GM12891 (cell line): ENCODE results near the gene DIP2B. TPM values are rescaled to one million over a fixed set of nuclear protein-coding genes. Genes with fewer than 3 reads are reported as not detected.
"Not testable (repeated sequence)": the region's sequence is repeated elsewhere in the genome, so short reads cannot be mapped to it uniquely, and the experiment has no call there.

Source experiments
- DNase-seq: peaks from one replicate; pipeline ENCODE4 v3.0.0; 2011; ENCODE audit warnings: low spot score; ENCODE audit not compliant: insufficient read length
- FAIRE-seq: peaks from 2 replicates; lab custom pipeline; 2011; peaks lifted over from hg19 to GRCh38; lab: Jason Lieb, UNC
- PAX5 ChIP-seq: IDR thresholded peaks from 2 replicates; pipeline ENCODE4 v1.6.1; 2011; ENCODE audit warnings: low read length, moderate library complexity, mild to moderate bottlenecking; ENCODE audit not compliant: insufficient read depth, severe bottlenecking
- POLR2A ChIP-seq: IDR thresholded peaks from 2 replicates; pipeline ENCODE4 v1.6.1; 2011; ENCODE audit warnings: low read depth, low read length, control low read depth
- POLR2AphosphoS5 ChIP-seq: IDR thresholded peaks from 2 replicates; pipeline ENCODE4 v1.6.1; 2011; ENCODE audit warnings: low read depth, low read length, control low read depth
- POU2F2 ChIP-seq: IDR thresholded peaks from 2 replicates; pipeline ENCODE4 v1.6.1; 2011; ENCODE audit warnings: low read depth, mild to moderate bottlenecking, control low read depth, low read length, moderate library complexity
- SPI1 ChIP-seq: IDR thresholded peaks from 2 replicates; pipeline ENCODE4 v1.6.1; 2011; ENCODE audit warnings: low read depth, low read length, control low read depth
- TAF1 ChIP-seq: IDR thresholded peaks from 2 replicates; pipeline ENCODE4 v1.6.1; 2011; ENCODE audit warnings: low read depth, low read length, control low read depth
- polyA plus RNA-seq: library from polyadenylated mRNA; unstranded; fragments of >200 nt; gene quantifications from one replicate; pipeline ENCODE4 v1.2.1, GENCODE V29; 2012; ENCODE audit warnings: low read depth, missing spikeins, inconsistent platforms; ENCODE audit not compliant: missing spikeins

DIP2B gene, protein sequence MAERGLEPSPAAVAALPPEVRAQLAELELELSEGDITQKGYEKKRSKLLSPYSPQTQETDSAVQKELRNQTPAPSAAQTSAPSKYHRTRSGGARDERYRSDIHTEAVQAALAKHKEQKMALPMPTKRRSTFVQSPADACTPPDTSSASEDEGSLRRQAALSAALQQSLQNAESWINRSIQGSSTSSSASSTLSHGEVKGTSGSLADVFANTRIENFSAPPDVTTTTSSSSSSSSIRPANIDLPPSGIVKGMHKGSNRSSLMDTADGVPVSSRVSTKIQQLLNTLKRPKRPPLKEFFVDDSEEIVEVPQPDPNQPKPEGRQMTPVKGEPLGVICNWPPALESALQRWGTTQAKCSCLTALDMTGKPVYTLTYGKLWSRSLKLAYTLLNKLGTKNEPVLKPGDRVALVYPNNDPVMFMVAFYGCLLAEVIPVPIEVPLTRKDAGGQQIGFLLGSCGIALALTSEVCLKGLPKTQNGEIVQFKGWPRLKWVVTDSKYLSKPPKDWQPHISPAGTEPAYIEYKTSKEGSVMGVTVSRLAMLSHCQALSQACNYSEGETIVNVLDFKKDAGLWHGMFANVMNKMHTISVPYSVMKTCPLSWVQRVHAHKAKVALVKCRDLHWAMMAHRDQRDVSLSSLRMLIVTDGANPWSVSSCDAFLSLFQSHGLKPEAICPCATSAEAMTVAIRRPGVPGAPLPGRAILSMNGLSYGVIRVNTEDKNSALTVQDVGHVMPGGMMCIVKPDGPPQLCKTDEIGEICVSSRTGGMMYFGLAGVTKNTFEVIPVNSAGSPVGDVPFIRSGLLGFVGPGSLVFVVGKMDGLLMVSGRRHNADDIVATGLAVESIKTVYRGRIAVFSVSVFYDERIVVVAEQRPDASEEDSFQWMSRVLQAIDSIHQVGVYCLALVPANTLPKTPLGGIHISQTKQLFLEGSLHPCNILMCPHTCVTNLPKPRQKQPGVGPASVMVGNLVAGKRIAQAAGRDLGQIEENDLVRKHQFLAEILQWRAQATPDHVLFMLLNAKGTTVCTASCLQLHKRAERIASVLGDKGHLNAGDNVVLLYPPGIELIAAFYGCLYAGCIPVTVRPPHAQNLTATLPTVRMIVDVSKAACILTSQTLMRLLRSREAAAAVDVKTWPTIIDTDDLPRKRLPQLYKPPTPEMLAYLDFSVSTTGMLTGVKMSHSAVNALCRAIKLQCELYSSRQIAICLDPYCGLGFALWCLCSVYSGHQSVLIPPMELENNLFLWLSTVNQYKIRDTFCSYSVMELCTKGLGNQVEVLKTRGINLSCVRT (N-terminal part only)
- polyA plus RNA-seq, result 8.7 TPM

DNA sequence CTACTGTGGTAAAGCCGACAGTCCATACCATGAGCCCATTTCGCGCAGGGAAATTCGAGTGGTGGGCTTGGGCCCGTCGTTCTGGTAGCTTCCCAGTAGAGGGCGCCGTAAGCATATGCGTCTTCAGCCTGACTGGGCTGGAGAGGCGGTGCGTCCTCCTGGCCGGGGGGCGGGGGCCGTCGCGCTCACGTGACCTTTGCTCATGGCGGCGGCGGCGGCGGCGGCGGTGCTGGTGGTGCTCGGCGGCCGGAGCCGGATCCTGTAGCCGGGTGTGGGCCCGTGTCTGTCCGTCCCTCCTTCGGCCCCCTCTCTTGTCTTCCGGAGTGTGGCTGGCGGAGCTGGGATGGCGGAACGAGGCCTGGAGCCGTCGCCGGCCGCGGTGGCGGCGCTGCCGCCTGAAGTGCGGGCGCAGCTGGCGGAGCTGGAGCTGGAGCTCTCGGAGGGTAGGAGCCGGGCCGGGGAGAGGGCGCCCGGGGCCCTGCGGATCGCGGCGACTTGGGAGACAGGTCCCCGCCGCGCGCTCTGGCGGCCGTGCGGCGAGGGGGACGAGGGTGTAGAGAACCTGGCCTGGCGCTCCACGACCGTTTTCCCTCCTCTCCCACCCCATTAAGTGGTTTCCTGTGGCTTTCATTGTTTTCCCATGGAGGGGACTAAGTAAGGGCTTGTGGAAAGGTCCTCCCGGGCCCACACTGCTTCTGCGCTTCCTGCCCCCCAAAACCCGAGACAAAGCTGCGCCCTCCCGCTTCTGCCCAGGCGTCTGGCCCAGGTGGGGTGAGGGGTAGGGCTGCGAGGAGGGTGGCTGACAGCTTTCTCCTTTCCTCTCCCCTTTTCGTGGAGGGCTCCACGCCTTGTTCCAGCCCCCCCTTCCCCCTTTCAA lies at the start of gene DIP2B:
Gene DIP2B (plus strand): TSS at position 188 of the 877 bp plus-strand sequence. CDS start 156 bp downstream, at position 344.
- FAIRE-seq (peak; percentile 71), DNase-seq (peak; percentile 81)
- no peak for TF ChIP-seq SPI1
- TF ChIP-seq POLR2A, result peak; percentile 16; the same call in 1 of the 2 replicates
- no peak for TF ChIP-seq POLR2AphosphoS5
- TF ChIP-seq PAX5, result peak; percentile 93
- TF ChIP-seq POU2F2, result no peak
- TF ChIP-seq TAF1, result no peak

DNA sequence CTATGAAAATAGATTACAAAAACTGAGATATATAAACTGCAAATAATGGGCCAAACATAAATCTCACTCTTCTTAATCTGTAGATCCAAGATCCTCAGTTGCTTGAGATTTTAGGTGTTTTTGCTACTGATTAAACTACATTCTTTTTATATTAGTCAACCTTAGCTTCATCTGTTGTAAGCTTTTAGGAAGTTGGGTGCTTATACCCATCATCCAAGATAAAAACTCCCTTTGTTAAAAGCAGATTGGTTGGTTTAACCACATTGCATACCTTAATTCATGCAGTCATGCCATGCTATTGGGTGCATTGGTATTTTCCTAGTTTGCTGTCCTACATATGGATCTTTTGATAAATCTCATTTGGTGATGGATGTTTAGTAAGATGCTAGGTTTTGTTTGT lies 46.2 kb upstream of the DIP2B start:
- no peak for TF ChIP-seq PAX5
- no peak for TF ChIP-seq SPI1
- TF ChIP-seq POLR2A, result no peak
- TF ChIP-seq POLR2AphosphoS5, result no peak
- no peak for TF ChIP-seq POU2F2
- TF ChIP-seq TAF1, result no peak
- no peak for FAIRE-seq
- no peak for DNase-seq

DNA sequence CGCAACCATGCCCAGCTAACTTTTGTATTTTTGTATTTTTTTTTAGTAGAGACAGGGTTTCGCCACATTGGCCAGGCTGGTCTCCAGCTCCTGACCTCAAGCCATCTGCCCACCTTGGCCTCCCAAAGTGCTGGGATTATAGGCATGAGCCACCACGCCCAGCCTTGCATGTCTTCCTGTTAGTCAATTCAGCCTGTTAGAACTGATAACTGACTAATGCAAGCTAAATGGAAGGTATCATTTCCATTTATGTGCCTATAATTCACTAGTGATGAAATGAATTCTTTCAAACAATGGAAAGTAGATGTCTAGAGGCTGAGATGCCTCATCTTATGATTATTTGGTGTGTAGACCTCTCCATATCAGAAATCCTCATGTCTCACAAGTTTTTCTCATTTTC lies 37.3 kb upstream of the DIP2B start:
- DNase-seq (no peak), FAIRE-seq (no peak)
- TF ChIP-seq POU2F2 (no peak), PAX5 (no peak), POLR2A (no peak)

DNA sequence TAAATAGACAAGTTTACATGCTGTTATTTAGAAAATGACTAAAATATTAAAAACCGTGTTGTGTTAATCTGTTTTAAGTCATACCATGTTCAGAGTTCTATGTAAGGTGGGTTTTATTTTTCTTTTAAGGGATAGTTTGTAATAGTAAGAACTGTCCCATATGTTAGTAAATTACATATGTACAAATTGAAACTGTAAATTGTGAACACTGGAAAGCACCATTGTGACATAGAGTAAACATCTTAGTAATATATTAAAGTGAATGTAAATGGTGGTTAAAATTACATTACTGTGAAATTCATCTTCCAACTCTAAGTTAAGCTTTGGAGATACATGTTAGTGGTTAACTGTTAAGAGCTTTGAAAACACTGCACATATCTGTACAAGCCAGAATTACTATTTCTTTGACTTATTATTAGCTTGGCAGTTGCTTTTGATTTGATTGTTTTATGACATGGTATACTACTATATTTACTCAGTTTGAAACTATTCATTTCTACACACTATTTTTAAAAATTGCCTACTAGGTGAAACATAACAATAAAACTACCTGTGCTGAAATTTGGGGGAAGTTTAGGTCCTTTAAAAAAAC lies 27.4 kb upstream of the DIP2B start:
- FAIRE-seq (no peak), DNase-seq (no peak)
- TF ChIP-seq POLR2AphosphoS5 (no peak), POLR2A (no peak), SPI1 (no peak), TAF1 (no peak), PAX5 (no peak), POU2F2 (no peak)

DNA sequence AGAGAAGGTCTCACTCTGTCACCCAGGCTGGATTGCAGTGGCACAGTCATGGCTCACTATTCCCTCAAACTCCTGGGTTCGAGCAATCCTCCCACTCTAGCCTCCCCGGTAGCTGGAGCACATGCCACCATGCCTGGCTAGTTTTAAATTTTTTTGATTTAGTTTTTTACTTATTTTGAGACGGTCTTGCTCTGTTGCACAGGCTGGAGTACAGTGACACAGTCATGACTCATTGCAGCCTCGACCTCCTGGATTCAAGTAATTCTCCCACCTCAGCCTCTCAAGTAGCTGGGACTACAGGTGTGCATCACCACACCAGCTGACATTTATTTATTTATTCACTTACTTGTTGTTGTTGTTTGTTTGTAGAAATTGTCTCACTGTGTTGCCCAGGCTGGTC lies 22.2 kb upstream of the DIP2B start:
- TF ChIP-seq SPI1 (no peak), TAF1 (no peak), PAX5 (no peak), POLR2AphosphoS5 (no peak), POLR2A (no peak), POU2F2 (no peak)
- DNase-seq (no peak), FAIRE-seq (no peak)

DNA sequence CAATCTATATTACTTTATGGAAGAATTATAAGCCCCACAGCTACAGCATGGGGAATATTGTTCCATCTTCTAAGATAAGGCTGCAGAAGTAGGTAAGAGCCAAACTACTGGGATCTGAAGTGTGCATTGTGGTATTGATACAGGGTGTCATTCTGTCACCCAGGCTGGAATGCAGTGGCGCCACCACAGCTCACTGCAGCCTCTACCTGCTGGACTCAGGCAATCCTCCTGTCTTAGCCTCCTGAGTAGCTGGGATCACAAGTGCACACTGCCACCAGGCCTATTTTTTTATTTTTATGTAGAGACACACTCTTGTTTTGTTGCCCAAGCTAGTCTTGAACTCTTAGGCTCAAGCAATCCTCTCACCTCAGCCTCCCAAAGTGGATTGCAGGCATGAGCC lies 21.3 kb upstream of the DIP2B start:
- no peak for DNase-seq
- no peak for TF ChIP-seq POU2F2
- no peak for TF ChIP-seq POLR2A
- TF ChIP-seq PAX5, result no peak
- no peak for TF ChIP-seq SPI1
- FAIRE-seq, result no peak

DNA sequence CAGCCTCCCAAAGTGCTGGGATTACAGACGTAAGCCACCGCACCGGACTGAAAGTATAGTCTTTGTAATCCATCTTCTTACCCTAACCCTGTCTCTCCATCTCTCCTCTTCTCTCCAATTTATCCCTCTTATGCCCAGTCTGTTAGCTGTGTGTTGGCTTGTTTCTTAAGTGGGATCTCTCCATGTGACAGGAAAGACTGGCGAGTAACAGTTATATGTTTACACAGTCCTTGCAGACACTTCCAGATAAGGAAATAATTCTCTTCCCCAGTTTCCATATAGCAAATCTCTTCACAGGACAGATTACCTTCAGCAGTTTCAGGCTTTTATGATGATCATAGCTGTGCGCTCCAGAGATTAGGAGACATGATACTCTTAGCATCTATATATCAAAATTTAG lies 16.0 kb upstream of the DIP2B start:
- DNase-seq (no peak), FAIRE-seq (no peak)
- TF ChIP-seq POLR2A (no peak), PAX5 (no peak), POU2F2 (no peak), POLR2AphosphoS5 (no peak), TAF1 (no peak), SPI1 (no peak)

DNA sequence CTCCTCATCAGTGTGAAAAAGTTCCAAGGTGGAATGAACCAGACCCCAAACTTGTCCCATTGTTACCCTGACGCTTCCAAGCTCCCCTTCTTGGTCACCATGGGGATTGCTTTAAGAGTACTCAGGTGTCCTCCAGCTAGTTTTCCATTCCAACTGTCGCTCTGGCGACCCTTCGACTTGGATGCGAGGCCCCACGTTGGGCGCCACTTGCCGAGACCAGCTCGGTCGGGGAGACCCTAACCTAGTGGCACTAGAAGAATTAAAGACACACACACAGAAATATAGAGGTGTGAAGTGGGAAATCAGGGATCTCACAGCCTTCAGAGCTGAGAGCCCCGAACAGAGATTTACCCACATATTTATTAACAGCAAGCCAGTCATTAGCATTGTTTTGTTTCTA lies 6.7 kb upstream of the DIP2B start:
- FAIRE-seq, DNase-seq: not testable (repeated sequence)
